Measurements from ENCODE around the gene SPPL3.

- TF ChIP-seq CSRNP3 (CRISPR knock-in tag; IDR thresholded peaks at IDR 0.05) = no peak
- no peak for TF ChIP-seq ARNTL (CRISPR knock-in tag; IDR thresholded peaks at IDR 0.05; ENCODE audit: borderline replicate concordance, low read depth)
- TF ChIP-seq, protein P1, sequence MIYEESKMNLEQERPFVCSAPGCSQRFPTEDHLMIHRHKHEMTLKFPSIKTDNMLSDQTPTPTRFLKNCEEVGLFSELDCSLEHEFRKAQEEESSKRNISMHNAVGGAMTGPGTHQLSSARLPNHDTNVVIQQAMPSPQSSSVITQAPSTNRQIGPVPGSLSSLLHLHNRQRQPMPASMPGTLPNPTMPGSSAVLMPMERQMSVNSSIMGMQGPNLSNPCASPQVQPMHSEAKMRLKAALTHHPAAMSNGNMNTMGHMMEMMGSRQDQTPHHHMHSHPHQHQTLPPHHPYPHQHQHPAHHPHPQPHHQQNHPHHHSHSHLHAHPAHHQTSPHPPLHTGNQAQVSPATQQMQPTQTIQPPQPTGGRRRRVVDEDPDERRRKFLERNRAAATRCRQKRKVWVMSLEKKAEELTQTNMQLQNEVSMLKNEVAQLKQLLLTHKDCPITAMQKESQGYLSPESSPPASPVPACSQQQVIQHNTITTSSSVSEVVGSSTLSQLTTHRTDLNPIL (CRISPR knock-in tag; IDR thresholded peaks at IDR 0.05; ENCODE audit: low read depth) = no peak
- no peak for TF ChIP-seq RARB (CRISPR knock-in tag; IDR thresholded peaks at IDR 0.05)
- no peak for TF ChIP-seq ZNF8 (CRISPR knock-in tag; IDR thresholded peaks at IDR 0.05)
- no peak for TF ChIP-seq PATZ1 (CRISPR knock-in tag; IDR thresholded peaks at IDR 0.05; ENCODE audit: borderline replicate concordance)
- TF ChIP-seq BACH2 (CRISPR knock-in tag; IDR thresholded peaks at IDR 0.05; ENCODE audit: borderline replicate concordance) = no peak
Observed at GRCh38 chr12:120719496-120720233, 184.5 kb downstream of the SPPL3 start.

Data from SK-N-SH treated with all-trans-retinoic acid at 6 μM for 48 hours (cell line).